ENCODE measurements around the gene STRADA.

Gene STRADA

GRCh38 chr17:63700528-63701455, 40.8 kb downstream of the STRADA start:
- DNase-seq: no peak

- no peak for DNase-seq
Measured at GRCh38 chr17:63699638-63700527, 41.7 kb downstream of the STRADA start, which contains the start of gene LIMD2. Gene LIMD2 (minus strand): TSS chr17:63700125. CDS start chr17:63699298, 827 bp downstream.

DNA sequence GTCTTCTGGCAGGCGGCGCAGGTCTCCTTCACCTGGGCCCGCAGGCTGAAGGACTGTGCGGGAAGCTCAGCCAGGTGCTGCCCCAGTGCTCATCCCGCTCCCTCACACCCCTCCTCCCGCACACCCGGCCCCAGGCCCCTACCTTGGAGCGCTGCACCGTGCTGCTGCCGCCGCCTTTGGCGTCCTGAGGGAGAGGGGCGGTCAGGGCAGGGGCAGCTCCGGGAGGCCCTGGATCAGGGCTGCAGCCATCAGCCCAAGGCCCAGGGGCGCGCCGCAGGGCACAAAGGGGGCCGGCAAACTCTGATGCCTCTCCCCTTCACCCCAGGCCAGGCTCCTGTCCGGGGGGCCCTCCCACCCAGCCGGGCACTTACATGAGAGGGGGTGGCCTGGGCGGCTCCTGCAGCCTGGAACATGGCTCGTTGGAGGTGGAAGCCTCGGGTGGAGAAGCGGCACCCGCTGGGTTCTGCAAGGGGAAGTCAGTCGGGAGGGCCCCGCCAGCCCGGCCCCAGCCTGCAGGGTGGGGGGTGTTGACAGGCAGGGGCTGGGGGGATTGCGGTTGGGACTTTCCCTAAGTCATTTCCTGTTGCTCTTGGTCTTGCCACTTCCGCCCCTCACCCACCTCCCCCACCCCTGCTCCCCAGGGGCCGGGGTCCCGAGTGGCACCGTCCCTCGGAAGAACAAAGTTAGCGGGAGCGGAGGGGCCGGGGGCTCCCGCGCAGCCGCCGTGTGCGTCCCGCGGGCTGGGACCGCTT, 42.5 kb downstream of the STRADA start:
- no peak for DNase-seq

DNA sequence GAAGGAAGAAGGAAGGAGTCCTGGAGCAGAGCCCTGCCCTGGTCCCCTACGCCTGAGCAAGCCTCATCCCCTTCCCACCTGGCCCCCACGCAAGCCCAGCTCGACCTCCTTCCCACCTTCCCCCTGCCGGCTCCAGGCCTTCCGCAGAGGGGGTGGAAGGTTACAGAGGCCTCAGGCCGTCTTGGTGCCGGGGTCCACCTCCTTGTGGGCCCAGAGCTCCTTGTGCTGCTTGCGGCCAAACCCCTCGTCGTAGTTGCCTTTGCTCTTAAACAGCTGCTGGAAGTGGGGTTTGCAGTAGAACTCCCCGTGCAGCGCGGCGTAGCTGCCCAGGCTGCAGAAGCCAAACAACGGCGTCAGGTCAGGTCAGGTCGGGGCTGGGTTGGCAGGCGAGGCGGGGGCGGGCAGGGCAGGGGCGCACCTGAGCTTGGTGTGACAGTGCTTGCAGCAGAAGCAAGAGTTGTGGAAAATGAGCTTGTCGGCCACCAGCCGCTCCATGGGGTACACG, 43.2 kb downstream of the STRADA start:
- DNase-seq: no peak

DNA sequence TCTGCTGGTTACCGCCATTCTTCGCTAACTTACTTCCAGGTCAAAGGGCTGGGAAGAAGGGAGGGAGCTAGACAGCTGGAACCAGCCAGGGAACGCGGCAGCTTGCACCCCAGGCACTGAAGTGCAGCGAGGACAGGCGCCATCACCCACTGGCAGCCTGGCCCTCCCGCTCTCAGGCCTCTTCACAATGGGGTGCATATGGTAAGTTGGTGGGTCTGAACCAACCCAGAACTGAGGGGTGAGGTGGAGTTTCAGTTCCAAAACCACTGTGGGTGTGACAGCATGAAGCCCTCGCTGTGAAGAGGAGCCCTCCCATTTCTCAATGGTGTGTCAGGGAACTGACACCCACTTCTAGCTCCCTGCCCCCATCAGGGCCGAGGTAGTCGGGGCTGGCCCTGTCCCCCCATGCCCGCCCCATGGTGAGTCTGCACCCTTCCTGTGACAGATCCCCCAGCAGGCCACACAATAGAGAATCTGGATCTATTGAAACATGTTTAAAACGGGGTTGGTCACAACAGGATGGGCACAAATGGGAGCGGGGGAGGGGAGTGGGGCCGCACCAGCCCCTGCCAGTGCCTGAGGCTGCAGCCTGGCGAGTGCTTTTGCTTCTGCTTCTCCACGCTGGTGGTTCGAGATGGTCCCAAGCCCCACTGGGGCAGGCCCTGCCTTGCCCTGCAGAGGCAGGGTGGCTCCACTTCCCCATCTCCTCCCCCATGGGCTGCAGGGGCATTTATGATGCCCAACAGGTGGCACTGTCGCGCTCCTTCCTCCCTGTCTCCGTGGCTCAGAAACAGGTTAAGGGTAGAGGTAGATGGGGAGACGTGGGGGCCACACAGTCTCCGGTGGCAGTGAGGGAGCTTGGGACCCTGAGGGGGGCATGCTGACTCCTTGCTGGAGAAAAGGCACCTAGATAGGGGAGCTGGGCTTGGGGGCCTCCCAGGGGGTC, 44.0 kb downstream of the STRADA start:
- DNase-seq: no peak

DNA sequence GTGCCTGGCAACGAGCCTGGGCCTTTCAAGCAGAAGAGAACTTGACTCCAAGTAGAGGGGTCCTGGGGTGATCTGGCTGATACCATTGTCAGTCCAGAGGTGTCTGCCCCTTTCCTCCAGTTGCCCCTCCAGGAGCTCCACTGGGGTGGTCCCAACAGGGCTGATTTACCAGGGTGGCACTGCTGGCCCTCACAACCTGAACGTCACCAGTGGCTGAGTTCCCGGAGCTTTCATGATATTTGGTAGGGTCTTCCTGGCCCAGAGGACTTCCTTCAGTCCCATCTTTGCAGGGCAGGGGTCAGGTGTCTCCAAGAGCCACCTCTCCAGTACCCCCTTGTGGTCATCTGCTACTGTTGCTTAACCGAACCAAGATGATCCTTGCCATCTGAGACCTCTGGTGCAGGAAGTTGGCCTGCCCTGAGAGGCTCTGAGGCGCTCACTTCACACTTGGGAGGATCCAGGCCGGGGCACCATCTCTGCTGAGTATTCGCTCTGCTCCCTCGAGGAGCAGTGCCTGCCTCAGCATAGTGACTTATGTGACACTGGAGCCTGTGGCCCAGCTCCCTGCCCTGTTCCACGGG, 45.1 kb downstream of the STRADA start:
- no peak for DNase-seq

DNA sequence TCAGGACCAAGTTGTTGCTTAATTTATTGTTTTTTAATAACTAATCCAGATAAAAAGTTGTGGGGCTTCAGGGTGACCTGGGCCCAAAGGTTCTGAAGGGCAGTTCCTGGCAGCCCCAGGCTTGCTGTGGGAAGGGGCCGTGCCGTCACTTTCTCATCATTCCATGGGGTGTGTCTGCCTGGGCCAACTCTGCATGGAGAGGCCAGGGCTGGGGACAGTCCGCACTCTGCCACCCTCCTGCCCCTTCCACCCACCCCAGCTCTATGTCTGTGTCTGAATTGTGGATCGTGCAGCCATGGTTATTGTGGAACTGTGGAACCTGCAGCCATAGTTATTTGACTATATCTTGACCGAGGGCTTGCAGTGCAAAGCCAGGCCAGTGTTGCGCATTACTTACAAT, 45.7 kb downstream of the STRADA start:
- DNase-seq: no peak

- no peak for DNase-seq
Measured at GRCh38 chr17:63694950-63695773, 46.4 kb downstream of the STRADA start.

- DNase-seq: no peak
Measured at GRCh38 chr17:63694229-63694949, 47.2 kb downstream of the STRADA start.

DNA sequence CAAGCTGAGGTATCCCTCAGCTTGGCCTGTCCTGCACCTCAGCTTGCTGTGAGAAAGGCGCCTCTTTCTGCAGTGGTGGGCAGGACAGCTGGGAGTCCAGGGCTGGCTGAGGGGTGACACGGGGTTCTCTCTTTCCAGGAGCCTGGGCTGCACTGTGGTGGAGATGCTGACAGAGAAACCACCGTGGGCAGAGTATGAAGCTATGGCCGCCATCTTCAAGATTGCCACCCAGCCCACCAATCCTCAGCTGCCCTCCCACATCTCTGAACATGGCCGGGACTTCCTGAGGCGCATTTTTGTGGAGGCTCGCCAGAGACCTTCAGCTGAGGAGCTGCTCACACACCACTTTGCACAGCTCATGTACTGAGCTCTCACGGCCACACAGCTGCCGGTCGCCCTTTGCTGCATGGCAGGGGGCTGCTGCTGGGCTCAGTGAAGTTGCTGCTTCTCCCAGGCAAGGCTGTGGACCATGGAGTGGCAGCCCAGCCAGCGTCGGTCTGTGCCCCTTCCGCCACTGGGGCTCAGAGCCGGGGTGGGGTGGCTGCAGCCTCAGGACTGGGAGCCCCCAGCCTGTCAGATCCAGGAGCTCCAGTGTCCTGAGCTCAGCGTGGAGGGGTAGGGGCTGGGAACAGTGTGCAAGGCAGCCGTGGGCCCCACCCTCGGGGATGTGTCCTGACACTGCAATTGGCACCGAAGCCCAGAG, 48.0 kb downstream of the STRADA start:
- no peak for DNase-seq

DNA sequence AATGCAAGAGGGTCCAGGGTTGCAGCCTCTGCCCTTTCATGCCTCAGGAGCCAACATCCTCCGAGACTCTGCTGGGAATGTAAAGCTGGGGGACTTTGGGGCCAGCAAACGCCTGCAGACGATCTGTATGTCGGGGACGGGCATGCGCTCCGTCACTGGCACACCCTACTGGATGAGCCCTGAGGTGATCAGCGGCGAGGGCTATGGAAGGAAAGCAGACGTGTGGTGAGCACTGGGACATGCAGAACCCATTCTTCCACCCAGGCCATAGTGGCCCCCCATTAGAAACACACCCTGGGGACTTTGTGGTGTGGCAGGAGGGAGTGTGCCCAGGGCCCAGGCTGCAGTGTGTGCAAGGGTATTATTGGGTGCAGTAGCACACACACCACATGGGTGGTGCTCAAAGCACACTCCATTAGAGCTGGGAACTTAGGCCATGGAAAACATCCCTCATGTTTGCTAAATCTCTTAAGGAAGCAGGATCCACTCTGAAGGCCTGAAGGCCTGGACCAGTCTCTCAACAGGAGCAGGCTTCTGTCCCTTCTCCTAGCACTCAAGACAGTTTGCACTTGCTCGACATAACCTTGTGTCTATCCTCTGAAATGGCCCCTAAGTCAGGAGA, 49.3 kb downstream of the STRADA start:
- DNase-seq: no peak

DNA sequence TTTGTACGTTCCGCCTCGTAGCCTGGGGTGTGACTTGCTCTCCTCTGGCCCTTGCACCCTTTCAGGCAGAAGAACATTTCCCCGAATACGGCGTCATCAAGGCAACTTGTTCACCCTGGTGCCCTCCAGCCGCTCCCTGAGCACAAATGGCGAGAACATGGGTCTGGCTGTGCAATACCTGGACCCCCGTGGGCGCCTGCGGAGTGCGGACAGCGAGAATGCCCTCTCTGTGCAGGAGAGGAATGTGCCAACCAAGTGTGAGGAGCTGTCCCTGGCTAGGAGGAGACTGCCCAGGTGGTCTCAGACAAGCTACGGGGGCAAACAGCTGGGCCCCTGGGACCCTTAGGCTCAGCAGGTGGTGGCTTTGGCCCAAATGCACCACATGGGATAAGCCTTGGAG, 52.1 kb downstream of the STRADA start:
- DNase-seq: no peak

- DNase-seq: no peak
Measured at GRCh38 chr17:63688396-63689020, 53.1 kb downstream of the STRADA start.

DNA sequence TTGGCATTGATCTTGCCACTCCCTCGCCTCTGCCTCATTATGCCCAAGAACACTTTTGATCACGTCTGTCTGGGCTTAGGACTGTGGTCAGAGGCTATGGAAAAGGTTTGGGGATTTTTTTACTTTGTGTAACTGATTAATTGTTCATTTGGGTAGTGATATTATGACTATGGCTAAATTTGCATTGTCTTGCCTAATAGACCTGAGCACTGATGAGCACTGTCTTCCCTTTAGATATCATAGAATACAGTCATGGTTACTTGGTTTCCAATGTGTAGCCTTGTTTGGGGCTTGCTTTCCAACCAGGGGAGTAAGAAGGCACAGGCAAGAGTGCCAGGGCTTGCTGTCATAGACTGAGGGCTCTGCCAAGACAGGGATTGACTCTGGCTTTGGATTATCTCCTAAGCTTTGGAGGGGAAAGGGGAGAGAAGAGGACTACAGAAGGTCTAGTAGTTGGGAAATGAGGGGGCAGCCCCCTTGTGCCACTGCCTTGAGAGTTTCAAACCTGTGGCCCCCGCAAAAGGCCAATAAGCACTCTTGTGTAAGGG, 55.4 kb downstream of the STRADA start:
- DNase-seq: no peak

- no peak for DNase-seq
Measured at GRCh38 chr17:63685578-63685977, 56.0 kb downstream of the STRADA start.

DNA sequence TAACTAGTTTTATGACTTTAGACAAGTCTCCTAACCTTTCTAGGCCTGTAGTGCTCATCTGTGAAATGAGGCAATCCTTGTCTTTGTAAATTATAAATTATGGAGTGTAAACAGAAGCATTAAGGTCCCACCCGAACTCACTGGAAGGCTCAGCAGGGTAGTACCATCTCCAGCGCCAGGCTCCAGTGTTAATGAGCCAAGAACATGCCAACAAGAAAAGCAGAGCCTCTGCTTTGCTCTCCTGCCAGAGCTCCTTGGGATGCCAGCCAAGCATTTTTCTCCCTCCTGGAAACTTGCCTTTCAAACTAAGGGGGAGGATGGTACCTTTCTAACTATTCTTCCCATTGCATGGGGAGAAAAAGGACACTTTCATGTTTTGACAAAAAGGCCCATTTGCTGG, 56.6 kb downstream of the STRADA start:
- no peak for DNase-seq

DNA sequence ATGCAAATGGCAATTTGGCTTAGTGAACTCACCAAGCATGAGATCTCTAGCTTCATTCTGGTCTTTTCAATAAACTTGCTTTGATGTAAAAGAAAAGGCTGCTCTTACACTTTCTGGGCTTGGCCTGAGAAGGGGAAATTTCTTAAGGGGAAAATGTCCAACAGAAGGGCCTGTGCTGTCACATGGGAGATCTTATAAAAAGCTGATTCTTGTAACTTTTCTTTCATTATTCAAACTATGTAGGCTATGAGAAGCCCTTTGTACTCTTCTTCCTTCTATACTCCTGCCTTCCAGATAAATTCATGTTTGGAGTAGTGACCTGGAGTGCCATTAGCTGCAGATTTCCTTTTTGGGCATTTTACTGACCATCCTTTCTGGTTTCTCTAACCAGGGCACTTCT, 58.6 kb downstream of the STRADA start:
- DNase-seq: no peak

DNA sequence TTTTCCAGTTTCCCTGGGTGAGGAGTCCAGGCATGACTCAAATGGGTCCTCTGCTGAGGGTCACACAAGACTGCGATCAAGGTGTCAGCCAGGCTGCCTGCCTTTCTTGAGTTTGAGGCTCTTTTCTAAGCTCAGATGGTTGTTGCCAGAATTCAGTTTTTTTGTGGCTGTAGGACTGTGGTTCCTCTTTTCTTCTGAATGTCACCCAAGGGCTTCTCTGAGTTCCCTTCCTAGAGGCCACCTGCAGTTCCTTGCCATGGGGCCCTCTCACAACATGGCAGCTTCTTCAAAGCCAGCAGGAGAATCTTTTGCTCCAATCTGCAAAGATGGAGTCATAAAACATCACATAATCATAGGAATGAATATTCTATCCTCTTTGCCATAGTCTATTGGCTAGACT, 59.2 kb downstream of the STRADA start:
- no peak for DNase-seq
